SK-N-SH (cell line): ENCODE measurements around the gene KLF12. TPM values are rescaled to one million over a fixed set of nuclear protein-coding genes. Genes with fewer than 3 reads are reported as not detected.

Experiments used
- CTCF ChIA-PET: fragments of 300-600, 350-600 bp; formaldehyde crosslinking; extraction: SDS; loops from one replicate; lab custom pipeline; 2021; lab: Yijun Ruan, JAX
- POLR2A ChIA-PET: fragments of 350-600 bp; sonication (Branson Sonifier 250); formaldehyde crosslinking; extraction: SDS; loops from one replicate; lab custom pipeline; 2020; ENCODE audit warnings: antibody characterized with exemption, inconsistent platforms; lab: Yijun Ruan, JAX
- DNase-seq: peaks from one replicate; pipeline ENCODE4 v3.0.0; 2012
- H2AFZ ChIP-seq: fragments of 200-600 bp; sonication (generic); 2 replicates; pipeline ENCODE4 v1.8.1; 2016; ENCODE audit warnings: antibody characterized with exemption, mild to moderate bottlenecking, low read depth
- H3F3A ChIP-seq: fragments of 200-600 bp; sonication (generic); replicated peaks from 2 replicates; pipeline ENCODE3; 2016; ENCODE audit warnings: antibody characterized with exemption, mild to moderate bottlenecking; ENCODE audit not compliant: insufficient read depth
- H3K27ac ChIP-seq, 2 experiments: fragments of 200-500 bp in 1 of 2; fragments of 200-600 bp in 1 of 2; sonication (Bioruptor generic) in 1 of 2; sonication (generic), shearing (Covaris generic) in 1 of 2; 2 replicates each; pipeline versions ENCODE4 v1.5.1 to v1.6.1; 2014 to 2016; ENCODE audit warnings: low read depth in 2 of 2, inconsistent platforms in 1 of 2, low read length in 1 of 2, mild to moderate bottlenecking in 1 of 2, mixed read lengths in 1 of 2
- H3K27me3 ChIP-seq: fragments of 200-600 bp; sonication (generic), shearing (Covaris generic); 2 replicates; pipeline ENCODE4 v1.6.1; 2016; ENCODE audit warnings: mixed run types; ENCODE audit not compliant: insufficient read depth
- H3K36me3 ChIP-seq, 2 experiments: fragments of 200-500 bp in 1 of 2; fragments of 200-600 bp in 1 of 2; sonication (Bioruptor generic) in 1 of 2; sonication (generic) in 1 of 2; replicated peaks in 1 of 2; 2 replicates each; pipeline versions ENCODE3 to v1.5.1; 2014 to 2016; ENCODE audit warnings: low read length in 1 of 2, mild to moderate bottlenecking in 1 of 2; ENCODE audit not compliant: insufficient read depth in 2 of 2, control insufficient read depth in 1 of 2
- H3K4me1 ChIP-seq, 2 experiments: fragments of 200-500 bp in 1 of 2; fragments of 200-600 bp in 1 of 2; sonication (Bioruptor generic) in 1 of 2; sonication (generic), shearing (Covaris generic) in 1 of 2; 2 replicates each; pipeline versions ENCODE4 v1.5.1 to v1.6.1; 2014 to 2016; ENCODE audit warnings: low read depth in 1 of 2, low read length in 1 of 2, mixed run types in 1 of 2; ENCODE audit not compliant: insufficient read depth in 2 of 2, control insufficient read depth in 1 of 2
- H3K4me2 ChIP-seq: fragments of 200-600 bp; sonication (generic), shearing (Covaris generic); 2 replicates; pipeline ENCODE4 v1.6.1; 2017; ENCODE audit warnings: mixed run types
- H3K4me3 ChIP-seq, 2 experiments: fragments of 200-500 bp in 1 of 2; fragments of 200-600 bp in 1 of 2; sonication (Bioruptor generic) in 1 of 2; sonication (generic), shearing (Covaris generic) in 1 of 2; 2 replicates each; pipeline versions ENCODE4 v1.5.1 to v1.8.1; 2014 to 2016; ENCODE audit warnings: low read depth in 2 of 2, inconsistent platforms in 1 of 2, low read length in 1 of 2, mild to moderate bottlenecking in 1 of 2, mixed read lengths in 1 of 2, moderate library complexity in 1 of 2
- H3K79me2 ChIP-seq: fragments of 200-600 bp; sonication (generic); 2 replicates; pipeline ENCODE4 v1.8.1; 2017; ENCODE audit warnings: mild to moderate bottlenecking; ENCODE audit not compliant: insufficient read depth
- H3K9ac ChIP-seq: fragments of 200-600 bp; sonication (generic); 2 replicates; pipeline ENCODE4 v1.6.1; 2017; ENCODE audit warnings: mixed run types
- H3K9me2 ChIP-seq: fragments of 200-600 bp; sonication (generic); 2 replicates; pipeline ENCODE4 v1.6.1; 2017; ENCODE audit warnings: mixed run types
- H3K9me3 ChIP-seq: fragments of 200-600 bp; sonication (generic); 2 replicates; pipeline ENCODE4 v1.6.1; 2017; ENCODE audit warnings: mixed run types, mild to moderate bottlenecking, moderate library complexity
- H4K20me1 ChIP-seq: fragments of 200-600 bp; sonication (generic); 2 replicates; pipeline ENCODE4 v1.6.1; 2017; ENCODE audit warnings: mild to moderate bottlenecking, mixed run types; ENCODE audit not compliant: insufficient read depth
- ELF1 ChIP-seq: IDR thresholded peaks from 2 replicates; pipeline ENCODE4 v1.4.0; 2012
- EP300 ChIP-seq, 2 experiments: IDR thresholded peaks; 2 replicates each; pipeline versions ENCODE4 v1.4.0 to v1.6.1; 2012; ENCODE audit warnings: borderline replicate concordance in 1 of 2, low read depth in 1 of 2, low read length in 1 of 2
- MEF2A ChIP-seq: IDR thresholded peaks from 2 replicates; pipeline ENCODE4 v1.4.0; 2012; ENCODE audit warnings: low read depth, borderline replicate concordance
- SIN3A ChIP-seq: IDR thresholded peaks from 2 replicates; pipeline ENCODE4 v1.6.1; 2012; ENCODE audit warnings: low read depth, mild to moderate bottlenecking, low read length, moderate library complexity, borderline replicate concordance
- USF2 ChIP-seq: fragments of 150-350 bp; IDR thresholded peaks from 2 replicates; pipeline ENCODE4 v1.6.1; 2017; ENCODE audit warnings: antibody characterized with exemption, low read length, low read depth, borderline replicate concordance
- ZBTB33 ChIP-seq: IDR thresholded peaks from 2 replicates; pipeline ENCODE4 v1.4.0; 2012; ENCODE audit warnings: low read depth, borderline replicate concordance
- WGBS: methylation state at CpG from one replicate; pipeline ENCODE4 v1.1.6; 2017; ENCODE audit warnings: low lambda C conversion rate; 5-methylcytosine and 5-hydroxymethylcytosine counted together
- polyA plus RNA-seq, 3 experiments: library from polyadenylated mRNA; depleted of rRNA; stranded (reverse); fragments of >200 nt; gene quantifications; 2 replicates each; pipeline ENCODE4 v1.2.3, GENCODE V29; 2012
- TF ChIP-seq, protein P1 (sequence below): fragments of 200-600 bp; sonication (generic); IDR thresholded peaks from 2 replicates; pipeline ENCODE4 v1.6.1; 2017; ENCODE audit warnings: antibody characterized with exemption, mild to moderate bottlenecking, moderate library complexity
- TF ChIP-seq, protein P2 (sequence below): IDR thresholded peaks from 2 replicates; pipeline ENCODE4 v1.4.0; 2012; ENCODE audit warnings: low read depth

Gene KLF12
- polyA plus RNA-seq, 1 of the 3 experiments (the other 2 are of a cell fraction) = 2.4 TPM

DNA sequence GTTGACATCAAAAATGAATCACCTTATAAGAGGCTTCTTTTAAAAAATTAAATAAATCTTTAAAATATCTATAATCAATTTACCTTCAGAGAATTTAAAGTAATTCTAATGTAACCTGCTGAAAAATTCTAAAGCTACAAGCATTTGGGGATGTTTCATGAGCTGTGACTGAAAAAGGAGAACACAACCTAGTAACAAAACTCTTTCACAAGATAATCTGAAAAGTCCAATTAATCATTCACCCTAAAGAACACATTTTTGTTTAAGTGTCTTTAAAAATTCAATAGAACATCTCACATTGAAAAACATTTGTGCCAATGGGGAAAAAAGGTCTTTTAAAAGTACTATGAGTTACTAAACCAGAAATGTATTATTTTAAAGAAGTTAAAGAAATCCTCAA lies 22.8 kb downstream of the KLF12 start:
- Histone ChIP-seq H3K79me2 (peaks cover 84% of the 10 kb centered on the region), H3K9me2 (no peaks in the 10 kb centered on the region), H3F3A (peaks cover 32% of the 10 kb centered on the region), H3K9ac (no peak overlapping the region), H2AFZ (no peak overlapping the region), H3K4me1 (peaks cover 0 to 8% of the 10 kb centered on the region in 2 experiments; a peak in 1 of 4 replicates), H4K20me1 (peaks cover 25% of the 10 kb centered on the region), H3K36me3 (peaks cover 0 to 4% of the 10 kb centered on the region in 2 experiments), H3K27me3 (no peaks in the 10 kb centered on the region), H3K4me2 (no peak overlapping the region), H3K9me3 (no peaks in the 10 kb centered on the region), H3K27ac (no peak overlapping the region), H3K4me3 (no peak overlapping the region)
- DNase-seq = no peak
- ChIA-PET CTCF (interaction anchor here (1.0 kb wide), 1 partner anchor 134 kb away, joined by 3 read pairs; no protein-coding TSS in a partner anchor), POLR2A (no interaction called here)
- TF ChIP-seq ELF1 (no peak), MEF2A (no peak), USF2 (no peak)

DNA sequence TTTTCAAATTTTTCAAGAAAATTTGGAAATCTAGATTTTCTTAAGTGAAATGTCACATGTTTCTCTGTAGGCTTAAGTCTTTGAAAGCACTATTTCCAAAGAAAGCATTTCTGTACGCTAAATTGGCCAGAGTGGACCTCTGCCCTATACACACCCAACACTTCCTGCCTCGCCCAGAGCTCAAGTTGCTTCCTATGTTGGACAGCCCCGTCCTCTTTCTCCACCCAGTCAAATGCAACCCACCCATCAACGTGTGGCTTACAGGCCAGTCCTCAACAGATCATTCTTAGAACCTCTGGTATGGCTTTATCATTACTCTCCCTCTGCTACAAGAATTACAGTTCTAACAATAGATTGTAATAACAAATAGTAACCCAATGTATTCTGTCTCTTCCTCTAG lies 24.2 kb downstream of the KLF12 start:
- POLR2A ChIA-PET = no interaction called here
- no peaks in the 10 kb centered on the region for H3K9me3 ChIP-seq
- H3K9me2 ChIP-seq = no peaks in the 10 kb centered on the region
- peaks cover 0 to 9% of the 10 kb centered on the region in 2 experiments; a peak in 1 of 4 replicates for H3K4me1 ChIP-seq
- H4K20me1 ChIP-seq = peaks cover 27% of the 10 kb centered on the region
- H3K9ac ChIP-seq = no peak overlapping the region
- peaks cover 22% of the 10 kb centered on the region for H3F3A ChIP-seq
- no peak overlapping the region for H3K4me3 ChIP-seq
- no peak overlapping the region for H3K4me2 ChIP-seq
- DNase-seq = no peak
- H2AFZ ChIP-seq = no peak overlapping the region
- TF ChIP-seq ZBTB33 (no peak), SIN3A (no peak), EP300 (IDR thresholded peaks at IDR 0.05; ENCODE audit: borderline replicate concordance in 1 of 2, low read depth in 1 of 2, low read length in 1 of 2) (no peak)
- TF ChIP-seq, protein P1, sequence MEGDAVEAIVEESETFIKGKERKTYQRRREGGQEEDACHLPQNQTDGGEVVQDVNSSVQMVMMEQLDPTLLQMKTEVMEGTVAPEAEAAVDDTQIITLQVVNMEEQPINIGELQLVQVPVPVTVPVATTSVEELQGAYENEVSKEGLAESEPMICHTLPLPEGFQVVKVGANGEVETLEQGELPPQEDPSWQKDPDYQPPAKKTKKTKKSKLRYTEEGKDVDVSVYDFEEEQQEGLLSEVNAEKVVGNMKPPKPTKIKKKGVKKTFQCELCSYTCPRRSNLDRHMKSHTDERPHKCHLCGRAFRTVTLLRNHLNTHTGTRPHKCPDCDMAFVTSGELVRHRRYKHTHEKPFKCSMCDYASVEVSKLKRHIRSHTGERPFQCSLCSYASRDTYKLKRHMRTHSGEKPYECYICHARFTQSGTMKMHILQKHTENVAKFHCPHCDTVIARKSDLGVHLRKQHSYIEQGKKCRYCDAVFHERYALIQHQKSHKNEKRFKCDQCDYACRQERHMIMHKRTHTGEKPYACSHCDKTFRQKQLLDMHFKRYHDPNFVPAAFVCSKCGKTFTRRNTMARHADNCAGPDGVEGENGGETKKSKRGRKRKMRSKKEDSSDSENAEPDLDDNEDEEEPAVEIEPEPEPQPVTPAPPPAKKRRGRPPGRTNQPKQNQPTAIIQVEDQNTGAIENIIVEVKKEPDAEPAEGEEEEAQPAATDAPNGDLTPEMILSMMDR = no peak
- TF ChIP-seq, protein P2, sequence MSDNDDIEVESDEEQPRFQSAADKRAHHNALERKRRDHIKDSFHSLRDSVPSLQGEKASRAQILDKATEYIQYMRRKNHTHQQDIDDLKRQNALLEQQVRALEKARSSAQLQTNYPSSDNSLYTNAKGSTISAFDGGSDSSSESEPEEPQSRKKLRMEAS = no peak
- no peak overlapping the region for H3K27ac ChIP-seq
- CTCF ChIA-PET = interaction anchor here (1.0 kb wide), 1 partner anchor 11 kb away, joined by 3 read pairs; no protein-coding TSS in a partner anchor
- H3K79me2 ChIP-seq = peaks cover 85% of the 10 kb centered on the region
- no peaks in the 10 kb centered on the region for H3K27me3 ChIP-seq
- H3K36me3 ChIP-seq = peaks cover 0 to 4% of the 10 kb centered on the region in 2 experiments
- WGBS = 95% methylated on average over 4 of the region's 4 CpGs
